Lower leg skin (tissue), 3 donors: ENCODE measurements around the gene MACROD1.

ENCODE experiments used
- POLR2A ChIP-seq, 2 donors: fragments of 450-650 bp; IDR thresholded peaks; one replicate each; pipeline ENCODE4 v1.6.1; 2016 to 2017; ENCODE audit warnings: antibody characterized with exemption in 2 of 2, mild to moderate bottlenecking in 1 of 2, moderate library complexity in 1 of 2
- TF ChIP-seq, protein P1 (sequence below), 3 donors: fragments of 450-650 bp; IDR thresholded peaks; one replicate each; pipeline ENCODE4 v1.5.1; 2016; ENCODE audit warnings: antibody characterized with exemption in 3 of 3, mild to moderate bottlenecking in 3 of 3, moderate library complexity in 2 of 3

DNA sequence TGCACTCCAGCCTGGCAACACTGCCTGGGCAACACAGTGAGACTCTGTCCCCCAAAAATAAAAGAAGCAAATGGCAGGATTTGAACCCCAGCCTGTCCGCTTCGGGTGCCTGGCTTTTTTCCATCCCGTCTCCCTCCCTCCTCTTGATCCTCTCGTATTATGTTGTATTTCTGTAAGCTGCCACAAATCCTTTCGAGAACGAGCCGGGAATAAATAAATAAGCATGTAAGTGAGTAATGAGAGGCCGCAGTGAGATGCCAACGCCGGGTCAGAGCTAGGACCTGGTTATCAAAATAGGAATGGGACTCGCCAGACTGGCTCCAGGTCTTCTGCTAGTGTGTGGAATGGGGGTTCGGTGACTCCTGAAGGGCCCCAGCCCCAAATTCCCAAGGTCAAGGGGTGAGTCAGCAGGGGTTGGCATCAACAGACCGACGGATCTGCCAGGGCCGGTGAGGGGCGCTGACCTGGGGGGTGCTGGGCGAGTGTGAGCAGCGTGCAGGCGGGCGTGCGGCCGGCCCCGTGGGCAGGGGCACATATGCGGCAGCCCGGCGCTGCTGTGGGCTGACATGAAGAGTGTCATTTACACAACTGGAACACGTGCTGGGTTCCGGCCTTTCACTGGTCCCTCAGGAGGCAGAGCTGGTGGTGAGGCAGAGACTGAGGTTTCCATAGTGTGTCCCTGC lies 82.4 kb downstream of the MACROD1 start:
- TF ChIP-seq POLR2A (IDR thresholded peaks at IDR 0.05) = no peak
- TF ChIP-seq, protein P1, sequence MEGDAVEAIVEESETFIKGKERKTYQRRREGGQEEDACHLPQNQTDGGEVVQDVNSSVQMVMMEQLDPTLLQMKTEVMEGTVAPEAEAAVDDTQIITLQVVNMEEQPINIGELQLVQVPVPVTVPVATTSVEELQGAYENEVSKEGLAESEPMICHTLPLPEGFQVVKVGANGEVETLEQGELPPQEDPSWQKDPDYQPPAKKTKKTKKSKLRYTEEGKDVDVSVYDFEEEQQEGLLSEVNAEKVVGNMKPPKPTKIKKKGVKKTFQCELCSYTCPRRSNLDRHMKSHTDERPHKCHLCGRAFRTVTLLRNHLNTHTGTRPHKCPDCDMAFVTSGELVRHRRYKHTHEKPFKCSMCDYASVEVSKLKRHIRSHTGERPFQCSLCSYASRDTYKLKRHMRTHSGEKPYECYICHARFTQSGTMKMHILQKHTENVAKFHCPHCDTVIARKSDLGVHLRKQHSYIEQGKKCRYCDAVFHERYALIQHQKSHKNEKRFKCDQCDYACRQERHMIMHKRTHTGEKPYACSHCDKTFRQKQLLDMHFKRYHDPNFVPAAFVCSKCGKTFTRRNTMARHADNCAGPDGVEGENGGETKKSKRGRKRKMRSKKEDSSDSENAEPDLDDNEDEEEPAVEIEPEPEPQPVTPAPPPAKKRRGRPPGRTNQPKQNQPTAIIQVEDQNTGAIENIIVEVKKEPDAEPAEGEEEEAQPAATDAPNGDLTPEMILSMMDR (IDR thresholded peaks at IDR 0.05) = no peak
